Ascending aorta (tissue), 2 donors: ENCODE measurements around the gene C16orf74. TPM values are rescaled to one million over a fixed set of nuclear protein-coding genes. Genes with fewer than 3 reads are reported as not detected.

Experiments used
- DNase-seq, 2 donors: peaks; one replicate each; pipeline ENCODE4 v3.0.0-alpha.2; 2019; ENCODE audit warnings: low spot score in 2 of 2
- H3K27ac ChIP-seq, 2 donors: fragments of 200-600 bp; sonication (generic); one replicate each; pipeline ENCODE4 v1.5.1; 2016 to 2017; ENCODE audit warnings: mild to moderate bottlenecking in 1 of 2
- H3K27me3 ChIP-seq: fragments of 200-600 bp; sonication (generic); one replicate; pipeline ENCODE4 v1.5.1; 2017
- H3K36me3 ChIP-seq, 2 donors: fragments of 200-600 bp; sonication (generic); one replicate each; pipeline ENCODE4 v1.5.1; 2016
- H3K4me1 ChIP-seq, 2 donors: fragments of 200-600 bp; sonication (generic); one replicate each; pipeline ENCODE4 v1.5.1; 2016 to 2017; ENCODE audit warnings: mild to moderate bottlenecking in 1 of 2
- H3K4me3 ChIP-seq, 2 donors: fragments of 200-600 bp; sonication (generic); one replicate each; pipeline ENCODE4 v1.5.1; 2016 to 2017; ENCODE audit warnings: mild to moderate bottlenecking in 1 of 2
- H3K9me3 ChIP-seq, 2 donors: fragments of 200-600 bp; sonication (generic); one replicate each; pipeline ENCODE4 v1.5.1; 2016
- CTCF ChIP-seq, 3 experiments: fragments of 200-600 bp in 2 of 3; fragments of 450-650 bp in 1 of 3; sonication (generic) in 2 of 3; IDR thresholded peaks; one replicate each; pipeline ENCODE4 v1.5.1; 2016 to 2019; ENCODE audit warnings: antibody characterized with exemption in 3 of 3, mild to moderate bottlenecking in 1 of 3, moderate library complexity in 1 of 3
- intact Hi-C: fragments of 100-400 bp; cut with DNase I; formaldehyde crosslinking; loops from one replicate; pipeline ENCODE4 v1.15.1; 2023
- total RNA-seq: library from RNA; depleted of rRNA; stranded (reverse); fragments of >200 nt; gene quantifications from one replicate; pipeline ENCODE4 v1.1.0, GENCODE V29; 2016

C16orf74 gene
- total RNA-seq, 1 donor from 2014 or later: not detected

DNA sequence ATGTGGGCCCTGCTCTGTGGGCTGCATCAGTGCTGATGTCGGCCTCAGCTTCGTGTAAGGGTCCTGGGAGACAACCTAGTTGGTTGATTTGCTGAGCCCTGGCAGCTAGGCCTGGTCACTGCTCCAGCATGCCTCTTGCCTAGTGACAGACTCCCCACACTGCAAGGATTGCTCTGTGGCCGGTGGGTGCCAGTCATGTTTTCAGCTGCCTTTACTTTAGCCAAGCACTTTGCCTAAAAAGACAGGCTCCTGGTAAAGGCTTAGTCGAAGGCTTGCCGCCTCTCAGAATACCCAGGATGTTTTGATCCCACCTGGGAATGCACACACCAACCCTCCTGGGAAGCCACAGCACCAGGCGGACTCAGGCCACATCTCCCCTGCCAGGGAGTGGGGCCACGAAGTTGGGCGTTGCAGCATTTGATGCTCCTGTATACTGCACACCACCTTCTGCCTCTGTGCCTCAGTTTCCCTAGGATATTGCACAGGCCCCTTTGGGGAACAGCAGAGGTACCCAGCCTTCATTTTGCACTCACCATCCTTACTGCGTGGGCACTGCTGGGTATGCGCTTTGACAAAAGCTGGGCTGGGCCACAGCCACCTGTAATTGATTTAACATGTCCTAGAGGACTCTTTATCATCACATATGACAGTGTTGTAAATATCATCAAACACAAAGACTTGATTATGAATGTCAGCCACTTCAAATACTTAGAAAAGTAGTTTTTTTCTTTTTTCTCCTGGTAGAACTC is 82.0 kb downstream of the C16orf74 start:
- no peak overlapping the region for H3K27ac ChIP-seq
- intact Hi-C loops: no loop called here
- H3K4me1 ChIP-seq: peaks cover 0 to 2% of the 10 kb centered on the region in 2 donors
- no peak overlapping the region for H3K4me3 ChIP-seq
- H3K9me3 ChIP-seq: no peaks in the 10 kb centered on the region
- TF ChIP-seq CTCF (IDR thresholded peaks at IDR 0.05): no peak
- H3K36me3 ChIP-seq: peaks cover 80 to 89% of the 10 kb centered on the region in 2 donors
- DNase-seq: no peak
- H3K27me3 ChIP-seq: no peaks in the 10 kb centered on the region

DNA sequence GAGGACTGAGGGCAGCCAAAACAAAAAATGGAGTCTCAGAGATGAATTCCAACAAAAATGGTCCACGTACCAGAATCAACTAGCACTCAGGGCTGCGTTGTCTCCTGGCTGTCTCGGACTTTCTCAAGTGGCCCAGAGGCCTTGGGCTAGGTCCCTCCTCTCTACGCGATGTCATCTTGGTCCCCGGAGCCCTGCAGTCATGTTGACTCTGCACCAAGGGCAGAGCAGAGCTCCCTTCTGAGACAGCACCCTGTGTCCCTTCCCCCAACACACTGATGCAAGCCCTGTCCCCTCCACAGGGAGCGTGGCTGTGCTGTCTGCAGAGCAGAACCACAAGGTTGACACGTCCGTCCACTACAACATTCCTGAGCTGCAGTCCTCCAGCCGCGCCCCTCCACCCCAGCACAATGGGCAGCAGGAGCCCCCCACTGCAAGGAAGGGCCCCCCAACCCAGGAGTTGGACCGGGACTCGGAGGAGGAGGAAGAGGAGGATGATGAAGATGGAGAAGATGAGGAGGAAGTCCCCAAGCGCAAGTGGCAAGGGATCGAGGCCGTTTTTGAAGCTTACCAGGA is 83.0 kb downstream of the C16orf74 start:
- Histone ChIP-seq H3K27ac (no peak overlapping the region), H3K27me3 (no peaks in the 10 kb centered on the region), H3K4me1 (no peaks in the 10 kb centered on the region), H3K4me3 (no peak overlapping the region), H3K9me3 (no peaks in the 10 kb centered on the region), H3K36me3 (peaks cover 86 to 97% of the 10 kb centered on the region in 2 donors)
- TF ChIP-seq CTCF (IDR thresholded peaks at IDR 0.05): no peak
- intact Hi-C loops: no loop called here
- DNase-seq: no peak

DNA sequence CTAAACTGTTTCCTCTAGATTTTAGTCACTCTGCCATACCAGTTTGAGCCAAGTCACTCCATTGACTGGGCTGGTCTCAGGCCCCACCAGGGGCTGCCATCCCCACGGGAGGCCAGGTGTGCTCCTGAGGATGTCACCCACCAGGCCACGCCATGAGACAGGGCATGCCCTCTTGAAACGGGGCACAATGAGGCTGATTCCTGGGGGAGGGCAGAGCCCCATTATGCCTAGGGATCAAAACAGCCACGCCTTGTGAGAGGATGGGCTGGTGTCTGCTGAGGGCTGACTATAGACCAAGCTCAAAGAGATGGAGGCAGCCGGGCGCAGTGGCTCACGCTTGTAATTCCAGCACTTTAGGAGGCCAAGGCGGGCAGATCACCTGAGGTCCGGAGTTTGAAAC is 83.6 kb downstream of the C16orf74 start:
- H3K27ac ChIP-seq: no peak overlapping the region
- no peak for DNase-seq
- H3K4me1 ChIP-seq: no peaks in the 10 kb centered on the region
- H3K36me3 ChIP-seq: peaks cover 86 to 97% of the 10 kb centered on the region in 2 donors
- no peaks in the 10 kb centered on the region for H3K27me3 ChIP-seq
- no peak for TF ChIP-seq CTCF (IDR thresholded peaks at IDR 0.05)
- H3K4me3 ChIP-seq: no peak overlapping the region
- intact Hi-C loops: no loop called here
- no peaks in the 10 kb centered on the region for H3K9me3 ChIP-seq

DNA sequence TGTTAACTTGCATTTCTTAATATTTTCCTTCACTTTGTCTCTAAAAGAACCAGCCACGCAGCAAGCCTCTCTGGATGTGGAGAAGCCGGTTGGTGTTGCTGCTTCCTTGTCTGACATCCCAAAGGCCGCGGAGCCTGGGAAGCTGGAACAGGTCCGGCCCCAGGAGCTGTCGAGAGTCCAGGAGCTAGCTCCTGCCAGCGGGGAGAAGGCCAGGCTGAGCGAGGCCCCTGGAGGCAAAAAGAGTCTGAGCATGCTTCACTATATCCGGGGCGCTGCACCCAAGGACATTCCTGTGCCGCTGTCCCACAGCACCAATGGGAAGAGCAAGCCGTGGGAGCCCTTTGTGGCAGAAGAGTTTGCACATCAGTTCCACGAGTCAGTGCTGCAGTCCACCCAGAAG is 85.0 kb downstream of the C16orf74 start:
- no peaks in the 10 kb centered on the region for H3K9me3 ChIP-seq
- TF ChIP-seq CTCF (IDR thresholded peaks at IDR 0.05): no peak
- H3K4me3 ChIP-seq: no peak overlapping the region
- H3K36me3 ChIP-seq: peaks cover 87 to 99% of the 10 kb centered on the region in 2 donors
- H3K27me3 ChIP-seq: no peaks in the 10 kb centered on the region
- intact Hi-C loops: no loop called here
- DNase-seq: no peak
- no peaks in the 10 kb centered on the region for H3K4me1 ChIP-seq
- no peak overlapping the region for H3K27ac ChIP-seq

GRCh38 chr16:85665373-85665740 is 85.5 kb downstream of the C16orf74 start:
- no peaks in the 10 kb centered on the region for H3K9me3 ChIP-seq
- peaks cover 87 to 96% of the 10 kb centered on the region in 2 donors for H3K36me3 ChIP-seq
- no peak overlapping the region for H3K27ac ChIP-seq
- no peak for DNase-seq
- H3K4me1 ChIP-seq: no peaks in the 10 kb centered on the region
- no peaks in the 10 kb centered on the region for H3K27me3 ChIP-seq
- intact Hi-C loops: no loop called here
- no peak for TF ChIP-seq CTCF (IDR thresholded peaks at IDR 0.05)
- no peak overlapping the region for H3K4me3 ChIP-seq
